Activated CD4-positive, CD25-positive, alpha-beta regulatory T cell treated with anti-CD3 and anti-CD28 coated beads, Interleukin-2, amount 50 U/mL, for 24 hours (primary cell): ENCODE data around the gene DACT3.
"Not testable (repeated sequence)": the region's sequence is repeated elsewhere in the genome, so short reads cannot be mapped to it uniquely, and the experiment has no call there.

Source experiments
- ATAC-seq, 2 donors: fragments of 150-1000 bp; cut with Tn5 transposase; one replicate each; pipeline ENCODE4 v1.10.0; 2021; ENCODE audit warnings: mild to moderate bottlenecking in 1 of 2, moderate library complexity in 1 of 2

DACT3 gene

DNA sequence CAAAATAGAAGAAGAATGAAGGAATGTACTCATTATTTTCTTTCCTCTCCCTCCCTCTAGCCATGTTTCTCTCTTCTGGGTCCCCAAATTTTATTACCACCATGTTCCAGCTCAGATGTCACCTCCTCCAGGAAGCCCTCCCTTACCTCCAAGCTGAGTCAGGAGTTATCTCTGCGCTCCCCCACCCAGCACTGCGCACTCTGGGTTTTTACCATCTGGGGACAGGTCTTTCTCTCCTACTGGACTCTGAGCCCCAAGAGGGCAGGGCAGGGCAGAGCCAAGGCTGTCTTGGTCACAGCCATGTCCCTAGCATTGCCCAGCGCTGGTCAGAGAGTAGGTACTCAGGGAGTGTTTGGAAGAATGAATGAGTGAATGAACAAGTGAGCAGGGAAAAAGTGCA is 27.9 kb downstream of the DACT3 start:
- no peak for ATAC-seq

DNA sequence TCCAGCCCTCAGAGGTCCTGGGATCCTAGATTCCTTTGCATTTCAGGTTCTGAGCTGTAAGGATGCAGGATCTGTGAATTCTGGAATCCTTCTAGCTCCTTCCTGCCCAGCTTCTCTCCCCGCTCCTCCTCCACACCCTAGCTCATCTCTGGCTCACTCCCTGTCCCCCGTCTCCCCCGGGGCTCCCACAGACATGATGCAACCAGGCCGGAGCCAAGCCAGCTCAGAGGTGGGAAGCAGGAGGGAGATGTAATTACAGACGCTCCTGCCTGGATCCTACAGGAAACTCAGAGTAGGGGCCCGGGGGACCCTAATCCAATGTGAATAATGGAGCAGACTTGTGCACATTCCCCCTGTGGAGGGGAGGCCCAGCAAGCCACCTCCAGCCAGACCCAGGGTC is 29.5 kb downstream of the DACT3 start:
- ATAC-seq = no peak

DNA sequence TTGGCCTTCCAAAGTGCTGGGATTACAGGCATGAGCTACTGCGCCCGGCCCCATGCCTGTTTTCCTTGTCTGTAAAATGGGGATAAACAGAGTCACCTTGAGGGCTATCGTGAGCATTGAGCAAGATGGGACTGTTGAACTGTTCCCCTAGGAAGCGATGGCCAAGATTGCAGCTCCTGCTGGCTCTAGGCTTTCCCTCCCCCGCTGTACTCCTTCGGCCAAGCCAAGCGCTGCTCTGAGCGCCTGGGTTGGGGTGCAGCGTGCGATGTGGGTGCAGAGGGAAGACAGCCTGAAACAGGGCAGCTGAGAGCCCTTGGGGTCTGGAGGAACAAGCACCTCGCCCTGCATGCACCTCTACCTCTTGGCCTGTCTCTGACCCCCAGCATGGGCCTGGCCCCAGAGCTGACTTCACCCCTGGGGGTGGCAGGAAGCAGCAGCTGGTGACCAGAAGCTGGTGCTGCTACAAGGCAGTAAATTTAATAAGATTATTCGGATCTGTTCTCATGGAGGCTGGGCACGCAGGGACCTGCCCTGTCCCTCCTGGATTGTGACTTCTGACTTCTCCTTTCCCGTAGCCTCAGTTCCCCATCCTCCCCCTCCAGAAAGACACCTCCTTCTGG is 30.3 kb downstream of the DACT3 start:
- no peak for ATAC-seq

DNA sequence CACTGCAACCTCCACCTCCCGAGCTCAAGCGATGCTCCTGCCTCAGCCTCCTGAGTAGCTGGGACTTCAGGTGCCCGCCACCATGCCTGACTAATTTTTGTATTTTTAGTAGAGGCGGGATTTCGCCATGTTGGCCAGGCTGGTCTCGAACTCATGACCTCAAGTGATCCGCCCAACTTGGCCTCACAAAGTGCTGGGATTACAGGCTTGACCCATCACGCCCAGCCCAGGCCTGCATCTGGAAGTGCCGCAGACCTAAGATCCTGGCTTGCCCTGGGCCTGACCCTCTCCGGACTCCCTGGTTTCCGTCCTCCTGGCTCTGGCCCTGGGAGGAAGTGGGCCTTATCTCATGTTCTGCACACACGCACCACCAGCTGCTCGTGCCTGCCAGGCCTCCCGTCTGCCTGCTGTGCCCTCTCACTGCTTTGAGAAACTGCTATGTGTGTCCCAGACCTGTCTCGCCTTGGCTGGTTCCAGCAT is 31.4 kb downstream of the DACT3 start:
- ATAC-seq = no peak

DNA sequence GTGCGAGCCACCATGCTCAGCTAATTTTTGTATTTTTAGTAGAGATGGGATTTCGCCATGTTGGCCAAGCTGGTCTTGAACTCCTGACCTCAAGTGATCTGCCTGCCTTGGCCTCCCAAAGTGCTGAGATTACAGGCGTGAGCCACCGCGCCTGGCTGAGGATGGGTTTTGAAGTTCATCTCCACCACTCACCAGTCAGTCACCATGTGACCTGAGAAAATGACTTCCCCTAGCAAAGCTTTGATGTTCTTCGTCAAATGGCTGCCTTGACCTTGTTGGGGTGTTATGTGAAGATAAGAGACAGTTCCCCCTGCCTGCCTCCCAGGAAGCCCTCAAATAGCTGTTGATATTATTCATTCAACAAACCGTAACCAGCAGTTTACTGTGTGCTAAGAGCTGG is 32.0 kb downstream of the DACT3 start:
- ATAC-seq = not testable (repeated sequence)

- ATAC-seq = no peak
Observed at GRCh38 chr19:46626446-46626845, 34.5 kb downstream of the DACT3 start.

GRCh38 chr19:46625731-46626130 is 35.3 kb downstream of the DACT3 start:
- no peak for ATAC-seq

GRCh38 chr19:46624958-46625661 is 35.9 kb downstream of the DACT3 start, which contains the start of gene PTGIR:
Gene PTGIR (minus strand): TSS chr19:46625089. CDS start chr19:46624225, 864 bp downstream.
- ATAC-seq = peak in 1 of 2 donors; percentile 33

- ATAC-seq = no peak
Observed at GRCh38 chr19:46623915-46624502, 37.0 kb downstream of the DACT3 start.

- no peak for ATAC-seq
Observed at GRCh38 chr19:46622118-46622446, 38.9 kb downstream of the DACT3 start.

DNA sequence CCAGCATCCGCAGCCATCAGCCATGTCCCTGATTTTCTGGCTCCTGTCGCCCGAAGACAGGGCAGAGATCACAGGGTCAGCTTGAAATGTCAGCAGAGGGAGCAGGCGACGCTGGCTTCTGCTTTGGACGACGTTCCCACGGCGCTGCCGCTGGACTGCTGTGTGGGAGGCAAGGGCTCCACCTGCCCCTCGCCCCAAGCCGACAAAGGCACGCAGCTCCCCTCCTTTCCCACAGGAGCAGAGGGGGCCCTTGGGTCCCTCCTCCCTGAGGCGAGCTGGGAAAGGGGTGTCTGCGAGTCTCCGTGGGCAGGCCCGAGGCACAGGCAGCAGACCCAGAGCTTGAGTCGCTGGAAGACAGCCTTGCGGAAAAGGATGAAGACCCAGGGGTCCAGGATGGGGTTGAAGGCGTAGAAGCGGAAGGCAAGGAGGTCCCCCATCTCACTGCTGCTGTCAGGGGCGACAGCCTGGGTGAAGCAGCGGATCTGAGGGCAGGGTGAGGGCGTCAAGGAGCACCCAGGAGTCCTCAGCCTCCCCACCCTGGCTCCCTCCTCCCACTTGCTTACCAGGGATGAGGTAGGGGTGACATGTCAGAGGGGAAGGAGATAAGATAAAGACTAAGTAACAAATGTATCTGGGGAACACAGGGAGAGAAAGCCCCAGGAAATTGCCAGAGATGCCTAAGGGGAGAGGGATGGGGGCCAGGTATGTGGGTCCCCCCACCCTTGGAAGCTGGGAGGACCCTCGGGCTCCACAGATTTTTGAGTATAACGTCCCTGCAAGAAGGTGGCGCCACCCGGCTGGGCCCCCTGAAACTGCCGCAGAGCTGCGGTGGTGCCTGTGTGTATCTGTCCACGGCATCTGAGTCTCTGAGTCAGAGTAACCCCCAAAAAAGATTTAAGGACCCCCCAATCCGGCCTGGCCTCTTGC is 39.5 kb downstream of the DACT3 start:
- no peak for ATAC-seq

DNA sequence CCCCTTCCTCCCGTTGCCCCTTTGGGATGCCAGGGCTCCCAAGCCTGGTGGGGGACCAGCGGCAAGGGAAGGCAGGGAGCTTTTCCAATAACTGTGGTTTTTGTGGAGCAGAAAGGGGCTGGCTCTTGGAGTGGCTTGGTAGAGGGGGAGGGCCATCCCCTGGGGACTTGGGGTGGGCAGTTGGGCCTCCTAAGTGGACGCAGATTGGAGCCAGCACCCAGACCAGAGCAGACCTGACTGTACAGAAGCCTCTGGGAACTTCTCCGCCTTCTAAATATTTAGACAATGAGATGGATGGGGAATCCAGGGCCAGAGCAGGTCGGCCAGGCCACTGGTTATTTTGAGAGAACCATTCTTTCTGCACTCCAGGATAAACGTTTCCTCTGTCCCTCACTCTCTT is 40.3 kb downstream of the DACT3 start:
- no peak for ATAC-seq

DNA sequence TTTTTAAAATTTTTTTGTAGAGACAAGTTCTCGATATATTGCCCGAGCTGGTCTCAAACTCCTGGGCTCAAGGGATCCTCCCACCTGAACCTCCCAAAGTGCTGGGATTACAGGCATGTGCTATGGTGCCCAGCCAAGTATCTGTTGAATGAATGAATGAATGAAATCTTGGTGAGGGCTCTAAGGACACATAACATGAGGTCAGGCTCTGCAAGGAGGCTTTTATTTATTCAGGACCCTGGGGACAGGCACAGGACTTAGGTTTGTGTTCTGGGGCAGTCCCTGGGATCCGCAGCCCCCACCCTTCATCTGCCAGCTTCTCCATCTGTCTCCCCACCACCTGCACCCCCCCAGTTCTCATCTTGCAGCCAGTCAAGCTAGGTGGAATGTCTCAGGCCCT is 40.7 kb downstream of the DACT3 start:
- no peak for ATAC-seq

- ATAC-seq = no peak
Observed at GRCh38 chr19:46618670-46619231, 42.2 kb downstream of the DACT3 start.

DNA sequence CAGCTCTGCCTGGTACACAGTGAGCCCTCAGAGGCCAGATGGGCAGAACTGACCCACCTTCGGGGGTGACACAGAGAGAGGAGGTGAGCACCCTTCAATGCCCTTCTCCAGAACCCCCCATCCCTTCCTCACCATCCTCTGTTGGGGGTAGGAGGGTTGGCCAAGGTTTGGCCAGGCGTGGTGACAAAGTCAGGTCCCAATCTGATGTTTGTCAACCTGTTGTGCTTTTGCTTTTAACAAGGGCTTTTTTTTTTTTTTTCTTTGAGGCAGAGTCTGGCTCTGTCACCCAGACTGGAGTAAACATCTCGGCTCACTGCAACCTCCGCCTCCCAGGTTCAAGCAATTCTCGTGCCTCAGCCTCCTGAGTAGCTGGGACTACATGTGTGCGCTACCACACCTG is 43.4 kb downstream of the DACT3 start:
- no peak for ATAC-seq

DNA sequence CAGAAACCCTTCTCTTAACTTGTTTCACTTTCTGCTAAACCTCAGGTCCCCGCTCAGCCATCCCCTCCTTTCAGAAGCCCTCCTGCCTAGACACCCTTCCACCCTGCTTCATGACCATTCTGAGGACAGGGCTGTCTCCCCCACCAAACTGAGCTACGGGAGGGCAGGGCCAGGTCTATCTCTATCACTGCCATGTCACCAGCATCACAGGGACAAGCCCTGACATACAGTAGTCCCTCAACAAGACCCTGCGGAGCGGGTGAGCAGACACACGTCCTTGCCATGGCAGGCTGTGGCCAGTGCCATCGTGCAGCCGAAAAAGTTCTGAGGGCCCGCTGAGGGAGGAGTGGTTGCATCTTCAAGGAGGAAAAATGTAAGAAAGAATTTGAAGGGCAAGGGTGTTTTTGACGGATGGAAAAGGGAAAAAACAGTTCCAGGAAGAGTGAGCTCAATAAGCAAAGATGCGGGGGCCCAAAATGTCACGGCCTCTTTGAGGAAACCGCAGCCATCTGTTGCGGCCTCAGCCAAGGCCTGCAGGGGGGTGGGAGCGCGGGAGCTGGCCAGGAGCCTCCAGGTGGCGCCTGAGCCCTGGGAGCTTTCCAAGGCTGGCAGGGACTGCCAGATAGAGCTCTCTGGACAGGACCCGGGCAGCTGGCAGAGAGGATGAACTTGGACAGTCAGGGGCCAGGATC is 44.2 kb downstream of the DACT3 start:
- peak; percentile 7 to 25 for ATAC-seq

GRCh38 chr19:46615966-46616365 is 45.0 kb downstream of the DACT3 start:
- no peak for ATAC-seq

GRCh38 chr19:46614114-46614722 is 46.8 kb downstream of the DACT3 start:
- ATAC-seq = peak; percentile 56 to 69

DNA sequence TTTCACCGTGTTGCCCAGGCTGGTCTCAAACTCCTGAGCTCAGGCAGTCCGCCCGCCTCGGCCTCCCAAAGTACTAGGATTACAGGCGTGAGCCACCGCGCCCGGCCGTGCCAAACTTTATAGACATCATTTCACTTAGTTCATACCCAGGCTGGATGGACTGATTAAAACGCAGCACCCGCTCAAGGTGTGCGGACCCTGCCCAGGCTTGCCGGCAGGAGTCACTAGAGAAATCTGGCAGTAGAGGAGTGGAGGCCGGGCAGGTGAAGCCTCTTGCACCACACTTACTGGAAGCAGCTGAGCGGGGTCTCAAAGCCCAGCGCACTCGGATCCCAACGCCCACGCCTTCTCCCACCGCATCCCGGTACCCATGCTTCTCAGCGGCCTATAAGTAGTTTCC is 47.5 kb downstream of the DACT3 start:
- ATAC-seq = no peak

DNA sequence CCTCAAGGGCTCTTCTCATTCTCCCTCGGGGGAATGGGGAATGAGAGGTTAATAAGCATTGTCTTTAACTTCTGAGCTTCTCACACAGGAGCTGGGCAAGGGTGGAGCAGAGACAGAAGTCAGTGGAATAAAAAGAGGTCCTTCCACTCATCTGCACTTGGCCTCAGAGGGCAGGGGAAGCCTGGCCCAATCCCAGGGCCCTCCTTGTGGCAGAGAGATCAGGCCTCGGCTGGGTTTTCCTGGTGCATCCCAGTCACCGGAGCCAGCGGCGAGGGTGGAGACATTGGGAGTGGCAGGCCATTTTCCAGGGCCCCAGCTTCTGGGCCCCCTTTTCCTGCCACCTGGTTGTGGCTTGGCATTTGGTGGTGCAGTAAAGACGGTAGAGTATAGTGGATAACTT is 49.2 kb downstream of the DACT3 start:
- ATAC-seq = no peak
